HG03342 (cell line): ENCODE results near the gene LARGE1.

Experiments
- ATAC-seq: cut with Tn5 transposase; IDR thresholded peaks from one replicate; pipeline ENCODE4 v1.9.1; 2021; ENCODE audit warnings: mild to moderate bottlenecking, moderate library complexity; ENCODE audit not compliant: unreplicated experiment

Gene LARGE1

GRCh38 chr22:33456511-33456910 is 463.8 kb downstream of the LARGE1 start:
- ATAC-seq = no peak

GRCh38 chr22:33455036-33455435 is 465.2 kb downstream of the LARGE1 start:
- ATAC-seq = no peak

- ATAC-seq = no peak
Observed at GRCh38 chr22:33451866-33452469, 468.3 kb downstream of the LARGE1 start.

- ATAC-seq = no peak
Observed at GRCh38 chr22:33450756-33451155, 469.5 kb downstream of the LARGE1 start.

- ATAC-seq = no peak
Observed at GRCh38 chr22:33447733-33448132, 472.5 kb downstream of the LARGE1 start.

GRCh38 chr22:33443683-33444082 is 476.6 kb downstream of the LARGE1 start:
- no peak for ATAC-seq

- no peak for ATAC-seq
Observed at GRCh38 chr22:33440756-33441155, 479.5 kb downstream of the LARGE1 start.

GRCh38 chr22:33438273-33438672 is 482.0 kb downstream of the LARGE1 start:
- ATAC-seq = no peak

GRCh38 chr22:33431300-33431699 is 489.0 kb downstream of the LARGE1 start:
- no peak for ATAC-seq

GRCh38 chr22:33429281-33429680 is 491.0 kb downstream of the LARGE1 start:
- ATAC-seq = no peak

- ATAC-seq = no peak
Observed at GRCh38 chr22:33427461-33427860, 492.8 kb downstream of the LARGE1 start.

- no peak for ATAC-seq
Observed at GRCh38 chr22:33426451-33426850, 493.8 kb downstream of the LARGE1 start.

- no peak for ATAC-seq
Observed at GRCh38 chr22:33421859-33422258, 498.4 kb downstream of the LARGE1 start.

- no peak for ATAC-seq
Observed at GRCh38 chr22:33418484-33418883, 501.8 kb downstream of the LARGE1 start.

- no peak for ATAC-seq
Observed at GRCh38 chr22:33415401-33415800, 504.9 kb downstream of the LARGE1 start.

GRCh38 chr22:33409079-33409478 is 511.2 kb downstream of the LARGE1 start:
- ATAC-seq = no peak

- ATAC-seq = no peak
Observed at GRCh38 chr22:33405194-33405593, 515.1 kb downstream of the LARGE1 start.

GRCh38 chr22:33404723-33405122 is 515.6 kb downstream of the LARGE1 start:
- ATAC-seq = no peak

GRCh38 chr22:33402325-33402724 is 518.0 kb downstream of the LARGE1 start:
- ATAC-seq = no peak

- ATAC-seq = no peak
Observed at GRCh38 chr22:33401291-33401690, 519.0 kb downstream of the LARGE1 start.

- ATAC-seq = no peak
Observed at GRCh38 chr22:33400891-33401290, 519.4 kb downstream of the LARGE1 start.

- ATAC-seq = no peak
Observed at GRCh38 chr22:33400061-33400840, 520.0 kb downstream of the LARGE1 start.
